Dedifferentiated amniotic fluid mesenchymal stem cell (primary cell): Measurements from ENCODE around the gene DPH3.
"Not testable (repeated sequence)": the region's sequence is repeated elsewhere in the genome, so short reads cannot be mapped to it uniquely, and the experiment has no call there.

ENCODE experiments used
- DNase-seq: peaks from one replicate; pipeline ENCODE4 v3.0.0-alpha.2; 2016; ENCODE audit errors: extremely low spot score

Gene DPH3

GRCh38 chr3:16264708-16265454 is at the start of gene DPH3, which contains the start of gene OXNAD1:
TSS of gene DPH3 (minus strand) at chr3:16264943. CDS start at chr3:16264876, 67 bp downstream.
TSS of gene OXNAD1 (plus strand) at chr3:16265212. CDS start at chr3:16270953, 5,741 bp downstream.
- DNase-seq, result peak; percentile 100

DNA sequence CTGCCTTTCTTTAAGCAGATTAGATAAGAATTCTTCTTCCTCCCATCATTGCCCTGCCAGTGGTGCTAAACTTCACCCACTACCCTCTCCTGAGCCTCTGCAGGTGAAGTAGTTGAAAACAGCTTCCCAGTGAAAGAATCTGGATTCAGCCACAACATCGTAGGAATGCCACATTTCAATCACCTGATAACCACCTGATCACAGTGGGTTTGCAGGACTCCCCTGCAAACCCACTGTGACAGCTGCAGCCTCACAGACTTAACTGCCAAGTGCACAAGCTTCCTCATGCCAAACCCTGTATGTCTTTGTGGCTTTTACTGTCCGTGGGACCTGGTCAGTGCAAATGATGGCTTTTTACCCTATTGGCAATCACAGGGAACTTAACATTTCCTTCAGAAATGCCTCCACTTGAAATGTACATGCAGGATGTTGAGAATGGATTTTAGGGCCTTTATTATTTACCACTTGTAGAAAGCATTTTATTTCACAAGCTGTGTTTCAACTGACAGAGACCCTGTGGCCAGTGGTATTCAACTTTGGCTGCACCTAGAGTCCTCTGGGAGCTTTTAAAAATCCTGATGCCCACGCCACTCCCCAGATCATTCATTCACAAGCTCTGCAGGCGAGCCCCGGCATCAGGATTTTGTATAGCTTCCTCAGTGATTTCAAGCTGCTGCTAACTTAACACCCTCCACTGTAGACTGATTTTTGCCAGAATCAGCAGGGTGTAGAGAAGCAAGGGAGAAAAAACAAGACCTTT is 49.3 kb upstream of the DPH3 start:
- no peak for DNase-seq

GRCh38 chr3:16311960-16312451 is 47.3 kb upstream of the DPH3 start:
- DNase-seq, result no peak

GRCh38 chr3:16310486-16310885 is 45.7 kb upstream of the DPH3 start:
- DNase-seq, result not testable (repeated sequence)

DNA sequence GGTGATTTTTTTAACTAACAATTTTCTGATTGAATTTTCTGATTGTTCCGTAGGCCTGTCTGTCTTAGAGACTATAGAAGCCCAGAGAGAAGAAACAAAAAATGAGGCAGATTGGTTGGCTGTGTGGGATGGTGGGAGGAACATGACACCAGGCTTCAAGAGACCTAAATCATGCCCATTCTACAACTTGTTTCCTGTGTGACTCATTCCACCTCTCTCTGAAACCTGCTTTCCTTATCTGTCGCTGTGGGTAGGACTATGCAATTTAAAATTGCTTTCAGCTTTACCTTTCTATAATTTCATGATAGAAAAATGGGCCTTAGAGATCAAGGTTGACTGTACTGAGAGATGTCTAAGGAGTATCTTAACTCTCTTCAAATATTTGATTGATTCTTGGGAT is 44.8 kb upstream of the DPH3 start:
- no peak for DNase-seq

DNA sequence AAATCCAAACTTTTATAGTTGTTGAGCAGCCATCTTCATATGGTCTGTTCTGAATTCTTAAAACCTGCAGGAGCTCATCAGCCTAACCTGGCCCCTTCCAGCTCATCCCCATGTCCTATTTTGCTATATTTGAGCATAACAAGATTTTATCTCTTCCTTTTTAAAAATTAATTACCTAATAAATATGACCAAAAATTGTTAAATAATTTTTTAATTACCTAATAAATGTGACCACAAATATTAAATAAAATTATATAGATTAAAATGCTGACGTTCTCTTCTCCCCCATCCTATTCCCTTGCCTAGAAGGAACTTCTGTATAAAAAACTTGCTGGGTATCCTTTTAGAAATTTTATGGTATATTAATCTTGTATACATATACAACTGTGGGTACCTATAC is 44.0 kb upstream of the DPH3 start:
- DNase-seq, result no peak

DNA sequence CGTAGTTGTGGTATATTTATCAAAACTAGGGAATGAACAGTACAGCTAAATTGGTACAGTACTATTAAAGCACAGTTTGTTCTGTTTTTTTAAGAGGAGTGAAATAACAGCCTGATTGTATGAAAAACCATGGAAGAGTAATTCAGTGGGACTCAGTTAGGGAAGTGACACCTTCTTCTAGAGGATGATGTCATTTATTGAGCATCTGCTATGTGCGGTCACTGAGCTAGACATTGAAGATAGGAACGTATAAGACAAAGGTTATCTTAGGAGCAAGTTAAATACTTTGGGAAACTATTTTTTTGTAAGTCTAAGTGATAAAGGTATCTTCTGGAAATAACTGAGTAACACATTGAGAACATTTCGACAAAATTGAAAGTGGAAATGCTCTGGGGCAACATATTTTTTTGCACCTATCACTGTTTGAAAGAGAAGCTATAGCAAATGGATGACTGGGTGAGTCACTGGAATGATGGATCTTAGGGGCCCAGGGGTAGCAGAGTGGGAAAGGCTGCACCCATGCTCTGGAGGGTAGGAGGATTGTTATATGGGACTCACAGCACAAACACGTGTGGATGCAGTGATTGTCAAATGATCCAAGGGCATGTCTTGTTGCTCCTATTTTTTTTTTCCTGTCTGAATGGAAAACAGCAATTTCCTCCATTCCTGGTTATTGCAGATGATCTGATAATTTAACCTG is 43.2 kb upstream of the DPH3 start:
- DNase-seq, result no peak

GRCh38 chr3:16305111-16305541 is 40.4 kb upstream of the DPH3 start:
- no peak for DNase-seq

GRCh38 chr3:16304061-16305010 is 39.6 kb upstream of the DPH3 start:
- no peak for DNase-seq

DNA sequence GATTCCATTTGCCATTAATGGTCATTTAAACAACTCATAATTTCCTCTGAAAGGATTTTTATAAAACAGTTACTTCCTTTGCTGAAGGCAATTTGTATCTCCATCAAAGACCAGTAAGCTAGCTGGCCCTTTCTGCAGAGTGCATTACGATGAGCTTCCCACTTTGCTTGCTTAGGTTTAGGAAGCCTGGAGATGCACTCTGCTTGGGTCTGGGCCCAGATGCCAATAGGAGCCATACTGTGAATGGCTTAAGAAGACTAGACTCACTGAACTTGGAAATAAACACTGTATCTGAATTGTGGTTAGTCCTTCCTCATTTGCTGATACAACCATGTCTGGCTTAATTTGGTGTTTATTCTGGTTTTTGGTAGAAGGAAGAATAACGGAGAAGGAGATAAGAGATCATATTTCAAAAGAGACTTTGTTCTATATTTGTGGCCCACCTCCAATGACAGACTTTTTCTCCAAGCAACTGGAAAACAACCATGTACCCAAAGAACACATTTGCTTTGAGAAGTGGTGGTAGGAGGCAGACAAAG is 38.4 kb upstream of the DPH3 start:
- no peak for DNase-seq

DNA sequence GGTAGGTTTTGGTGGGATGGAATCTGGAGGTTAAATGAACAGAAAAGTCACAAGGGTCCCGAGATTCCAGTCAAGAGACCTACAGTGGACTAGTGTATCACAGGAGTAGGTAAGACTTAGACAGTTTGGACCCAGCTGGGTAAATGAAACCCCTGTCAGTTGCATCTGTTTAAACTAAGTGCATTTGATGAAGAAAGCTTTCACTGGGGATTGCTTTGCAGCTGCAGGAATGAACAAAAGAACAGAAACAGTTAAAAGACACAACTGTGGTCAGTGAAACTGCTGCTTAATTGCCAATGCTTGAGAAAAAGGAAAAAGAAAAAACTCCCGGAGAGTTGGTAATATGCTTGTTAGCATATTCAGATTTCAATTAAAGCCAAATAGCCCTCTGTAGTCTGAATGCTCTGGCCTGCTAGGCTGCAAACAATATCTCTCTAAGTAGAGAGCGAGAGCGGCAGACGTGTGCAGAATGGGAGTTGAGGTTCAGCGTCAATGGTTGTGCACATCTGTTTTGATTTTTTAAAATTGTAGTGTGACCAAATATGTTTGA is 37.4 kb upstream of the DPH3 start:
- no peak for DNase-seq

DNA sequence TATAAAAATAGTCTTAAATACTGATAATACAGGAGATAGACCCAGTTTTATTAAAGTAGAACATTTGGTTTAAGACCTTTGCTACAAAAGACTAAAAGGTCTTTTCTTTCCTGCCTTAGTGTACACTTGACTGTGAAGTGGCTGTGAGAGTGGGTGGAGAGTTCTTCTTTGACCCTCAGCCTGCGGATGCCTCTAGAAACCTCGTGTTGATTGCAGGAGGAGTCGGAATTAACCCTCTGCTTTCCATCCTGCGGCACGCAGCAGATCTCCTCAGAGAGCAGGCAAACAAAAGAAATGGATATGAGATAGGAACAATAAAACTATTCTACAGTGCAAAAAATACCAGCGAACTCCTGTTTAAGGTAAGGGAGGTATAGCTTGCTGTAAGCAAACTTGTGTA is 36.8 kb upstream of the DPH3 start:
- DNase-seq, result no peak

GRCh38 chr3:16300881-16301359 is 36.2 kb upstream of the DPH3 start:
- DNase-seq, result no peak

- no peak for DNase-seq
Measured at GRCh38 chr3:16300307-16300706, 35.6 kb upstream of the DPH3 start.

GRCh38 chr3:16299746-16300145 is 35.0 kb upstream of the DPH3 start:
- no peak for DNase-seq

DNA sequence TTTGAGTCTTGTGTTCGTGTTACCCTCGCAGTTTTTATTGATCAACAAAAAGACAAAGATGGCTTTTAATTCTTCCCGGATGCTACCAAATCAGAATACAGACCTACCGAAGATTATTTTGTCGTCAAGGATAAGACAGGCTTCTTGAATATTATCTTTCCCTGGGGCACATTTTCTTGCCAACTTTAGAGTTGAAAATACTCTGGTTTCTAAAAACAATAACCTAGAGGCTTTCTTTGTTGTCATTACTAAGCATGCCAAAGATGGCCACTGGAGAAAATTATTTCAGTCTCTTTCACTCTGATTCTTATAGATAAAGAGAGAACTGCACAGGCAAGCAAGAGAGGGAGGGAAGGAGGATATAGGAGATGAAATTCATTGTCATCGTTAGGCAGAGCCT is 34.1 kb upstream of the DPH3 start:
- no peak for DNase-seq

GRCh38 chr3:16297997-16298885 is 33.5 kb upstream of the DPH3 start:
- no peak for DNase-seq

- DNase-seq, result no peak
Measured at GRCh38 chr3:16295298-16295890, 30.7 kb upstream of the DPH3 start.

DNA sequence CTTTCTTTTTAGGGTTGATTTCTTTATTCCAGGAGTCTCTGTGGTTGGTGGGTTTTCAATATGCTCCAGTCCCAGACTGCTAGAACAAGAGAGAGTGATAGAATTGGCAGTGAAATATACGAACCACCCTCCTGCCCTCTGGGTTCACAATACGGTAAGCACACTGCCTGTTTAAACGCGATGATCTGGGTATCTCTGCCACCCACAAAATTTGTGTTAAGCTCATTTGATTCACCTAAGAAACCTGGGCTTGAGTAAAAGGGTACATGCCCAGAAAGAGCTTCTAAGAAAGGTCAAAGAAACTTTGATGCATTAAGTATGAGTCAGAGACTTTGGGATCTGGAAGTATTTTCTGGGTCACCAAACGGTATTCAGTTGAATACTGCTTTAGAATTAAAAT is 30.1 kb upstream of the DPH3 start:
- DNase-seq, result no peak
